ENCODE measurements around the gene SPATC1L.
A peak's percentile ranks its signal among the peaks of the same experiment; 100 is the strongest.
"Not testable (repeated sequence)": the region's sequence is repeated elsewhere in the genome, so short reads cannot be mapped to it uniquely, and the experiment has no call there.

SPATC1L gene

DNA sequence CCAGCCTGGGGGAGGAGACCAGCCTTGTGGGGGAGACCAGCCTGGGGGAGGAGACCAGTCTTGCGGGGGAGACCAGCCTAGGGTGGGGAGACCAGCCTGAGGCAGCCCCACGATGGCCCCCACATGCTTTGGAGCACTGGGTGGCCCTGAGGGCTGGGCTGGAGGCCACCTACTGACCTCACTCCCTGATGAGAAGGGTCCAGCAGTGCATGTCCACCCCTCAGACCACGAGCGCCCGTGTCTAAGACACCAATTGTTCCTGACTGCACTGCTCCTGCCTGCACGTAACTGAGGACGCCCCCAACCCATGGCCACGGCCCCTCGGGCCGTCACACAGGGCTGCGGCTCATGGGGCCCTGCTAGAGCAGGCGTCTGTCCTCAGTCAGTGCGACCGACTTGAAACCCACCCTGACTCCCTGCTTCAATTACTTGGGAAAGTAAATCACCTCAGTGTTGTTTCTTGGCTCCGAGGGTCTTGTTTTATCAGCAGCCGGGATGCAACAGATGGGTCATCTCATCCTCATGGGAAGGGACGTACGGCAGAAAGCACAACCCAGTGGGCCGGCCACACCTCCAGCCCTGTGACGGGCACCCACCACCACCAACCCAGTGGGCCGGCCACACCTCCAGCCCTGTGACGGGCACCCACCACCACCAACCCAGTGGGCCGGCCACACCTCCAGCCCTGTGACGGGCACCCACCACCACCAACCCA lies at the start of gene SPATC1L:
Gene SPATC1L (minus strand): TSS at position 550 of the 715 bp plus-strand sequence. CDS start 1,643 bp downstream, outside the sequence.
- peak; percentile 36 for DNase-seq

GRCh38 chr21:46229923-46230260 lies 45.6 kb upstream of the SPATC1L start:
- no peak for DNase-seq

GRCh38 chr21:46229133-46229922 lies 45.1 kb upstream of the SPATC1L start:
- DNase-seq = no peak

- DNase-seq = peak; percentile 94
Measured at GRCh38 chr21:46228345-46229051, 44.2 kb upstream of the SPATC1L start, which contains the start of gene LSS. Gene LSS (minus strand): TSS chr21:46228774. CDS start chr21:46228745, 29 bp downstream.

GRCh38 chr21:46227811-46228344 lies 43.6 kb upstream of the SPATC1L start:
- no peak for DNase-seq

DNA sequence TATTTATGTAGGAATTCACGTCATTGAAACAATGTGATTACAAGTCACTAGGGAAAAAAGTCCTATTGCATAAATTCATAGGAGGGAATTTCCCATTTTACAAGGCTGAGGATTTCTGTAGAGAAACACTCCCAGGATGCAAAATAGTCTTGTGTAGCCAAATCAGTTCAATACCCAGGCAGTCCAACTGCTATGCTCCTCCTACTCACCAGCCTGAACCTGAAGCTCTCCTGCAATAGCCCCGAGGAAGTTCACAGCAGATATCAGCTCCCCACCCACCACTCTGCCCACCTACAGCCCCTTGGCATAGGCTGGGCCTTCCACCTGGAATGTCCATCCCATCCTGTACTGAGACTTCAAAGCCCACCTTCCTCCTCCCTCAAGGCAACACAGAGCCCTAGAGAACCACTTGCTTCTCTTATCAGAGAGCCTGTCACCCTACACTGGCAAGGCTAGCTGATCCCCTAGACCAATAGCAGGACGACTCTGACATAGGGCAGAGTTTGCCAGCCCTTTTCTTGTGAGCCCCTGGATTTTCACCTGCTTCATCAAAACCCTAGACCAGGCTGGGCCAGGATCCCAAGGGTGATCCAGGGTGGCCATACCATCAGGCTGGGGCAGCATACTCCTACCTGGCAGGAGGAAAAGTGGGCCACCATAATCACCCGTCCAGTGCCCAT lies 42.8 kb upstream of the SPATC1L start:
- DNase-seq = peak; percentile 9

DNA sequence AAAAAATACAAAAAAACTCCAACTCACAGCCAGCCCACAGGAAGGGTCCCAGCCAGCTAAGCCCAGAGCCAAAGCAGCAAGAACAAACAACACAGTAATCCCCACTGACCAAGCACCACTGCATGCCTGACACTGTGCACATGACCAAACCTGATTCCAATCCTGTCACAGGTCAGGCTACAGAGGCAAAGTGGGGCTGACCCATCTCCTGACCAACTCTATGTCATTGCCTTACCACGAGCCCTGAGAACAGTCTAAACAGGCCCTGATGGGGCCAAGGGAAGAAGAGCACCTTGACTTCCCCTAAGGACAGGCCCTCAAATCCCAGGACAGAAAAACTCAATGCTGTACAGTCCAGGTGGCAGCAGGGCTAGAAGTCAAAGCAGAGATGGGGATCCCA lies 41.9 kb upstream of the SPATC1L start:
- DNase-seq = no peak

- DNase-seq = not testable (repeated sequence)
Measured at GRCh38 chr21:46223661-46224060, 39.4 kb upstream of the SPATC1L start.

DNA sequence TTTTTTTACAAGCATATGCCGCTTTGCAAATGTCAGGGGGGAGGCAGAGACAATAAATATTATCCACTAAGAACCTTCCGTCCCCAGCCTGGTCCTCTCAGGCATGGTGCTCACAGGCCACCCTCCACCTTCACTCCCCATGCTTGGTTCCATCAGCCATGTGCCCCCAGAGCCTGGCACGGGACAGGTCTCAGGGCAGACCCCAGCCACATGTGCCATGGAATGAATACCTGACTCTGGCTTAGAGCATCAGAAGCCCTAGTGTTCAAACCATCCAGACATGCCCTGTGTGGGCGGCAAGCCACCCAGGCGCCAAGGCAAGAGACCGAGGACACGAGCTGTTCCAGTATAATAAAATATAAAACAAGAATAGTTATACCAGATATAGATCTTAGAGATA lies 39.0 kb upstream of the SPATC1L start:
- DNase-seq = no peak

DNA sequence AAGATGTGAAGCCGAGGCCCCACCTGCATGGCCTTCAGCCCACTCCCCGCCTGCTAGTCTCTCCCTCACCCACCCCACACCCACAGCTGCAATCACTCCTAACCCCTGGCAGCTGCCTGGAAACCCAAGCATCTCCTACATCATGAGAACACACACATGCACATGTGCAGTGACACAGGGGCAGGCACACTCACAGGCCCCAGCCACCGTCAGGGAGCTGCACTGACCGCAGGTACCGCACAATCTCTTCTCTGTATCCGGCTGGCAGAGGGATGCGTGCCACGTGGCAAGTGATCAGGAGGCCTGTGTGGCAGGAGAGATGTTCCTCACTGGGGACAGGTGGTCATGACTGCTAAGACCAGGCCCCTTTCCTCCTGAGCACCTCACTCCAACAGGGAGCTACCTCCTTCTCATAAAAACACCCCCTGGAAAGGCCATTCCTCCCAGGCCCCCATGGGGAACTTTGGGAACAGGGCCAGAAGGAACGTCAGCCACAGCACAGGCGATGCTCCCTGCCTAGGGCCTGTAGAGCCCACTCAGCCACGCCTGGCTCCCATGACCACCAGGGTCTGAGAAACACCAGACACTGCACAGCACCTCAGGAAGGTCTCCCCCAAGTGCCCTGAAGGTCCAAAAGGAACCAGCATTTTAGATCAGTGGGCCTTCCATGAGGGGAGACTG lies 38.3 kb upstream of the SPATC1L start:
- no peak for DNase-seq

DNA sequence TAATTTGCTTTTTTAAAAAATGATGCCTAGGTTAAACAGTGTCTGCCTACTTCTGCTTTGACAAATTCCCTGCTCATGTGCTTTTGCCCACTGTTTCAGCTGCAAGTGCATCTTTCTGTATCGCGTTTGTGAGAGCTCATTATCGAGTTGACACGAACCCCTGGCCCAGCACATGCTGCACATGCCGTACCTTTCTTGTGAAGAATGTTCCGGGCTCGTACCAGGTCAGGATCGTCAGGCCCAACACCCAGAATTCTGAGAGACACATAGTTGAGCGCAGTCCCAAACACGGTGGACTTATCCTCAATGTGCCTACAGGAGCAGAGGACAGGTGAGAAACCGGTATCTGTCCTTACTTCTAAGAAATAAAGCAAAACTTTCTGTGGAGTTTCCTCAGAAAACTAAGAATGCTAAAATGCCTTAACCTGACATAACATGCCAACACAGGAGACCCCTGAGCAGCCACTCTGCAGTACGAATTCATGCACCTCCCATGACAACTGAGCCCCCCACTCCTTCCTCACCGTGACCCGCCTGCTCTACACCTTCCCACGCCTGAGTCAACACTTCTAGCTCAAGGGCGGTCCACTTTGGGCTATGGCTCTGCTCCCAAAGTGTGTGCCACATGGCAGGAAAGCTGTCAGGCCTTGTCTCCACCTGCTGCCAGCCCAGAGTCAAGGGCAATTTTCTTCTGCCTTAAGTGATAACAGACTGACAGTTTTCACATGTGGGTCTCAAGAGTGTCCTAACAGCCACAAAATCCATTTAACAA lies 37.6 kb upstream of the SPATC1L start:
- no peak for DNase-seq

DNA sequence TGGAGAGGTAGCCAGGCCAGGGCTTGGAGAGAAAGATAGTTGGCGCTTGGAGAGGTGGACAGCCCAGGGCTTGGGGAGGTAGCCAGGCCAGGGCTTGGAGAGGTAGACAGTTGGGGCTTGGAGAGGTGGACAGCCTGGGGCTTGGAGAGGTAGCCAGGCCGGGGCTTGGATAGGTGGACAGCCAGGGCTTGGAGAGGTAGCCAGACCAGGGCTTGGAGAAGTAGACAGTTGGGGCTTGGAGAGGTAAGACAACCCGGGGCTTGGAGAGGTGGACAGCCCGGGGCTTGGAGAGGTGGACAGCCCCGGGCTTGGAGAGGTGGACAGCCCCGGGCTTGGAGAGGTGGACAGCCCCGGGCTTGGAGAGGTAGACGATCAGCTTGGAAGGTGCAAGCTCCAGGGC lies 36.6 kb upstream of the SPATC1L start:
- no peak for DNase-seq

DNA sequence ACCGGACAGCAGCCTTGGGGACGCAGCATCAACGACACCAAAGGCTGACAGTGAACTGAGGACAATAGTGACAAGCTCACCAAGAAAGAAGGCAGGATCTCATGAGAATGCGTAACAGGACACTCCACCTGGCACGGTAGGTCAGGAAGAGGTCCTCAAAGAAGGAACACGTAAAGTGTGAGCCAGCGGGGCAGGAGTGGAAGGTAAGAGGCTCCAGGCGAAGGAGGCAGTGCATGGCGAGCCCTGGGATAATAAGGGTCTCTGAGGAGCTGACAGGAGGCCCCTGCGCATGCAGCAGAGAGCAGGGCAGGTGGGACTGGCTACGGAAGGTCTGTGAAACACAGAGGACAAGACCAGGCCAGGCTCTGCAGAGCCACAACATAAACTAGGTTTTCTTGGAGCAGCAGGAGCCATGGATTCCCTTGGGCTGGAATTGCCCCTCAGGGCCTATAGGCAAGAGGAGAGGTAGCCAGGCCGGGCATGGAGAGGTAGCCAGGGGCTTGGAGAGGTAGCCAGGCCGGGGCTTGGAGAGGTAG lies 36.1 kb upstream of the SPATC1L start:
- no peak for DNase-seq

GRCh38 chr21:46219591-46220239 lies 35.5 kb upstream of the SPATC1L start:
- DNase-seq = no peak

DNA sequence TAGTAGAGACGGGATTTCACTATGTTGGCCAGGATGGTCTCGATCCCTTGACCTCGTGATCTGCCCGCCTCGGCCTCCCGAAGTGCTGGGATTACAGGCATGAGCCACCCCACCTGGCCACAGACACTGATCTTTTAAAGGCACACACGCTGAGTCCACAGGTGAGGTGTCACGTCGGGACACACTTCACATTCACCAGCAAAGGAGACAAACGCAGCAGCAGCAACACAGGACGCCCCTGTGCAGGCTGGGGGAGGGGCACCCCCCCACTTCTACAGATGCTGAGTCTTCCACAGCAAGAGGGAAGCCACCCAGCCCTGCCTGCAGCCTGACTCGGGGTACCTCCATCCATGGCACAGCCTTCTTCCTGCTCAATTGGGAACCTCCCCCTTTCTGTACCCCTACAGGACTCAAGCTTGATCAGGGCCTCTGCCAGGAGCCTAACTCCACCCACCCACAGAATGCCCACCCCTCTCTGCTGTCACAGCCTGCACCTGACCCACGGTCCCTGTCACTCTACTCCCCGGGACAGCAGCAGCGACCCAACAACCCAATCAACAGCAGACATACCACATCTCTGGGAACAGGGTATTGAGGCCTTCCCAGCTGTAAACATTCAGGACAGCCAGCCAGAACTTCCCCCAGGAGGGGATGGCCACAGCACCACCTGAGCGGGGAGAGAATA lies 34.8 kb upstream of the SPATC1L start:
- DNase-seq = no peak

- DNase-seq = no peak
Measured at GRCh38 chr21:46217511-46218196, 33.4 kb upstream of the SPATC1L start.

- DNase-seq = no peak
Measured at GRCh38 chr21:46216132-46216747, 32.0 kb upstream of the SPATC1L start.

DNA sequence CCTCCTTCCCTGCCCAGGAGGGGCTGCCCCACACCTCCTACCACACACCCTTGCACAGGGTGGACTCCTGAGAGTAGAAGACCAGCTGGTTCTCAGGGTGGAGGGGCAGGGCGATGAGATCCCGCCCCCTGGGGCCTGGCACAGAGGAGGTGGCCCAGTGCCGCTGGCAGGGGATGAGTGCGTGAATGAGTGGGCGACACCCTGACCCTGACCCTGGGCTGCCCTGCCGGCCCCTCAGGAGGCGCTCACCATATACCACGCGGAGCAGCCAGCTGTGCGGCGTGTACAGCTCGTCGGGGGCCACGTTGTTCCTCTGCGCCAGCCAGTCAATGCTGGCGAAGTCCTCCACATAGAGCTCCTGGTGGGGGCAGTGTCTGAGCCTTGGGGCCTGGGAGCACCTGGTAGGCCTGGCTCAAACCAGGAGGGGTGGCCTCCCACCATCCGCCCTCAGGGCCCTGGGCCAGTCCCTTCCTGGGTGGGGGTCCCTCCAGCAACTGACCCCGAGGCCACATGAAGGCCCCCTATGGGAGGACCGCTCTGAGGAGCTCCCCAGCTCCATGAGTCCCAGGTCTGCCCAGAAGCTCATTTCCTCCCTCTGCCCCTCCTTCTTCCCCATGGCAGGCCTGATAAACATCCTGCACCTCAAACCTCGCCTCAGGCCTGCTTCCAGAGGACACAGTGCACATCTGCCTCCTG lies 31.3 kb upstream of the SPATC1L start:
- no peak for DNase-seq
